AG08395 (cell line): Measurements from ENCODE around the gene GRB14.

ENCODE experiments used
- DNase-seq: peaks from one replicate; pipeline ENCODE4 v3.0.0; 2012; ENCODE audit warnings: mixed read lengths, low spot score

The GRB14 gene

GRCh38 chr2:164613321-164613982 is 7.8 kb downstream of the GRB14 start:
- no peak for DNase-seq

GRCh38 chr2:164609790-164610189 is 11.5 kb downstream of the GRB14 start:
- DNase-seq, result no peak

DNA sequence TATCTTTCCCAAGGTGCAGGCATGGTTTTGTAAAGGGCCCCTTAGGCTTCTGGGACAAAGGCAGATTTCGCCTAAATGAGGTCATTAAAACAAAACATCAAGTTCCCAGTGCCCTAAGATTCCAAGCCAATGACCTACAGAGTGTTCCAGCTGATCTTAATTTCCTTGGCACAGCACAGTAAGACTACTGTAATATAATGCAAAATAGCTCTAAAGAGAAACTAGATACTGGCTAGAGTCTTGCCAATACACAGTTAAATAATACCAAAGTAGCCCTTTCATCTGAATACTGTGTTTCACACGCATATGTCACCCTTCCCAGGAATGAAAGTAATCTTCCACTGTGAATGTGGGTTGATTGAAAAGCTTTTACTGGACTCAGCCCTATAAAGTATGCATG is 14.7 kb downstream of the GRB14 start:
- DNase-seq, result peak; percentile 25

DNA sequence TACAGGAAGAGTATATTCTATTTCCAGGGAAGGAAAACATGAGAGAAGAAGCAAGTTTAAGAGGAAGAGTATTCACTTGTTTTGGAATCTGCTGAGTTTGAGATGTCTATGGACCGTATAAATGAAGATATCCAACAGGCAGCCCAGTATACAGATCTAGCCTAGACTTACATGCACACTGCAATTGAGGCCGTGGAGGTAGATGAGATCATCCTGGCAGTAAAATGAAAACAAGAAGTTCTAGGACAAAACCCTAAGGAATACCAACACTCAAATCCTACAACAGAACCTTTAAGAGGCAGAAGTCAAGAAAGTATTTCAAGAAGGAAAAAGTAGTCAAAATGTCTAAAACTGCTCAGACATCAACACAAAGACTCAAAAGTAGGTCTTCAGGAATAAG is 16.0 kb downstream of the GRB14 start:
- DNase-seq, result no peak

DNA sequence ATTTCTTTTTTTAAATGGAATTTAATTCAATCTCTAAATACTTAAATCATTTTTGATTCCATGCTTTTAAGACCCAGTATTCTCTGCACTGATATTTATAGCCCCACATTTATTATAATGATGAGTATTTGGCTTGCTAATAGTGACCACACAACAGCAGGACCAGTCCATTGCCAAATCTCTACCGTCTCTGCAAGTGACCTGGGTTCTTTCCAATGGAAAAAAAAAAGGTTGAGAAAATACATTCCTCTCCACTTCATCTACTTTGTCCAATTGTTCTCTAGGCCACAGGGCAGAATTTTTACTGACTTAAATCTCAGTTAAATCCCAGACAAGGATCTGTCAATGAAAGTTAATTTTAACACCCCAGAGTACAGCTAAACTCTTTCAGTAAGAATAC is 20.5 kb downstream of the GRB14 start:
- DNase-seq, result no peak

GRCh38 chr2:164599954-164600589 is 21.2 kb downstream of the GRB14 start:
- DNase-seq, result peak; percentile 70

- no peak for DNase-seq
Observed at GRCh38 chr2:164597983-164598382, 23.3 kb downstream of the GRB14 start.

DNA sequence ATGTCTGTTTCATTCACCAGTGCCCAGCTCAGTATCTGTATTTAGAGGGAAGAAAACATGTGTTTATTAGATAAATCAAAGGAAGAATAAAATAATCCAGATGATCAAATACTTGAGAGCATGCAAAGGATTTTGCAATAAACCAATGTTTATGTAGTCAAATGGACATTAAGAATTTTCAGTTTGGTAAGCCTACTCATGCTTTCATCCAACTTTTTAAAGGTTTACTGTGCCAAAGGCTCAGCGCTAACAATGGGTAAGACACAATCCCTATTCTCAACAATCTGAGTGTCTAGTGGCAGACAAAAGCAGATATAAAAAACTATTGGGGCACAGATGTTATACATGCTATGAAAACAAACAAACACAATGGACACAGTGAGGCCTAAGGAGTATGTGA is 26.3 kb downstream of the GRB14 start:
- DNase-seq, result no peak

- no peak for DNase-seq
Observed at GRCh38 chr2:164593959-164594358, 27.3 kb downstream of the GRB14 start.

GRCh38 chr2:164593541-164593940 is 27.7 kb downstream of the GRB14 start:
- no peak for DNase-seq

GRCh38 chr2:164589522-164589921 is 31.8 kb downstream of the GRB14 start:
- no peak for DNase-seq

GRCh38 chr2:164581050-164581449 is 40.2 kb downstream of the GRB14 start:
- DNase-seq, result no peak

GRCh38 chr2:164574931-164575330 is 46.4 kb downstream of the GRB14 start:
- DNase-seq, result no peak

DNA sequence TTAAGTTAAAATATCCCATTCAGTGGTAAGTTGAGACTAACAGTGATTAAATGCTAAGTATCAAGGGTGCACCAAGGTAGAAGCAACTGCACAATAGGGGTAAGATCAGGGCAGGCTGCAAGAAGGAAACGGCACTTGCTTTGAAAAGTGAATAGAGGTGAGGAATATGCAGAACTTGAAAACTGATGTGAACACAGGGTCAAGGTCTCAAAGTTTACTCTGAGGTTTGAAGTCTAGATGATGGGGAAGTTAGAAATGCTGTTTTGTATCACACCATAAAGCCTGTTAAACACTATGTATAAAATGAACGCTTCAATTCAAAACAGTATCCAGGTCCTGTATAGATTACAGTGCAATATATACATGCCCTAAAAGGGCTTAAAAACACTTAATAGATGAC is 50.8 kb downstream of the GRB14 start:
- no peak for DNase-seq

- DNase-seq, result no peak
Observed at GRCh38 chr2:164569378-164569777, 51.9 kb downstream of the GRB14 start.

- no peak for DNase-seq
Observed at GRCh38 chr2:164568317-164568716, 53.0 kb downstream of the GRB14 start.

- no peak for DNase-seq
Observed at GRCh38 chr2:164567335-164567989, 53.8 kb downstream of the GRB14 start.

- DNase-seq, result no peak
Observed at GRCh38 chr2:164565359-164565758, 55.9 kb downstream of the GRB14 start.

- DNase-seq, result no peak
Observed at GRCh38 chr2:164562666-164563065, 58.6 kb downstream of the GRB14 start.

DNA sequence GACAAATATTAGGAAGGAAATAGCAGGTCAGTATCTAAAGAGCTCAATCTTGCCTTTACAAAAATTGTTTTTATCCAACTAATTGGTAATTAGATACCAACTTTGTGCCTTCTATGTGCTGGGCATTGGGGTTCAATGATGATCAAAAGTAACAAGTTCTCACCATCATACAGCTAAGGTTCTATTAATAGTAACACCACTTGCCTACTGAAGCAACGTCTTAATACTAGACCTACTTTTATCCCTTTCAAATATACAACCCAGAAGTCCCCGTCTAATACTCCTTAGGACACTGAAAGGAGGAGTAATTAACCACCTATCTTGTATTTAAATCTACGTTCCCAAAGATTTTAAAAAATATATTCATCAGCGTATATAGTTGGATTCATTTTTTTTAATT is 59.3 kb downstream of the GRB14 start:
- DNase-seq, result no peak

DNA sequence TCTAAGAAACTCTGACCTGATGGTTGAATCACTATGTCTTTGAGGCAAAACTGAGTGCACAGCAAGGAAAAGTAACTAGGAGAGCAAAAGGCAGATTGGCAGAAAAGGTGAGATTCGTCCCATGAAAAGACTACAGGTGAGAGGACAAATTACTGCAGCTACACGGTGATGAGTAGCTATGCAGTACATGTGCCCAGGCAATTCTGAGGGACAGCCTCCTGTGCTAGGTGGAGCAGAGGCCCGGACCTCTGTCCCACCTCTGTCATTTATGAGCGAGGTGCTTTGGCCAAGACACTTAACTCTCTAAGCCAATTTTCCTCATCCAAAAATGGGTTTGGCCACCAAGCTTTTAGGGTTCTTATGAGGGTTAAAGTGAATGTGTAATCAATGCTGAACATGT is 59.9 kb downstream of the GRB14 start:
- DNase-seq, result no peak

DNA sequence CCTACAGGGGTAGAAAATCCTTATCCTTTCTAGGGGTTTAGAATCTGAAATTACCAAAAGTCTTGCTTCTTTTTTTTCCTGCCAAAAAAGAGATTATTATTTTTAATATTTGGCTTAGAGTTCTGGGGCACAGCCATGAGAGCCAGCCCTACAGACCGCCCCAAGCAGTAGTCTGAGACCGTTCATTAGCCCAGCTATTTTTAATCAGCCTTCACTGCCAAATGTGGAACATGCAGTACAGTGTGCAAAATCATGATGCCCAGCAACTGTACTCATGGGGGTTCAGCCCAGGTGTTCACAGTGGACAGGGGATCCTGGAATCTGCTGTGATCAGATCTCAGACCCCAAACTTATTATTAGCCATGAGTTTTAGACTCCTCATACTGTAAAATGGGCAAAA is 60.4 kb downstream of the GRB14 start:
- DNase-seq, result no peak

DNA sequence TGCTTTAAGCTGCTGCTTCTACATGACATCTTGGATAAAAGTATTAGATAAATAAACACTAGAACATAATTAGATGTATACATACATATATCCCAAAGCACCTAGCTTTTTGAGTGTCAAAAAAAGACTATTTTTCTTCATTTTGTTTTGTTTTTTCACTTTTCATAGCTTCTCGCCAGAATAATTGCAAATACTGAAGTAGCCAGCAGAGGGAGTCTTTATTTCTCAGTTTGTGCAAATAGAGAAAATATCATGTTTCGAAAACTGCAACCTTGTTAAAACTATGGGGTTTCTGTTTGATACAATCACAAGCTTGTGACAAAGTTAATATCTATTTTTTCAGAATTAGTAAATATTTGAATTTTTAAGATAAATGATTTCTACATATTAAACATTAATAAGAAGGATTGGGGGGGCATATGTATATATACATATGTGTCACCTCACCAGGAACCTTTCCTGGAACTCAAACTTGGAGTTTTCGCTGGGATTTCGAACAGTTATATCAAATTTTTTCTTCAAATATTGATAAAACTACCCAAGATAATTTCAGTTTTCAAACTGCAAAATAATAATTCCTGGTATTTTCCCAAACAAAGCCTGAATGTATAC is 61.0 kb downstream of the GRB14 start:
- peak; percentile 42 for DNase-seq
